Activated naive CD4-positive, alpha-beta T cell treated with anti-CD3 and anti-CD28 coated beads for 36 hours (primary cell): ENCODE results near the gene OR10Z1. TPM values are rescaled to one million over a fixed set of nuclear protein-coding genes. Genes with fewer than 3 reads are reported as not detected.

ENCODE experiments used
- CTCF ChIA-PET: fragments of 350-600 bp; sonication (Branson Sonifier 250); formaldehyde crosslinking; loops from one replicate; lab custom pipeline; 2021; ENCODE audit warnings: antibody characterized with exemption; lab: Charles Lee
- DNase-seq: peaks from one replicate; pipeline ENCODE4 v3.0.0-alpha.2; 2020
- H3K27ac Mint-ChIP-seq: one replicate; pipeline ENCODE4 v1.8.0; 2021; ENCODE audit warnings: mild to moderate bottlenecking, mixed read lengths
- H3K27me3 Mint-ChIP-seq: one replicate; pipeline ENCODE4 v1.8.0; 2021; ENCODE audit warnings: low read depth, mixed read lengths
- H3K36me3 Mint-ChIP-seq: one replicate; pipeline ENCODE4 v1.8.0; 2021; ENCODE audit warnings: low read depth, mixed read lengths
- H3K4me1 Mint-ChIP-seq: one replicate; pipeline ENCODE4 v1.8.0; 2021; ENCODE audit warnings: low read depth, mixed read lengths
- H3K4me3 Mint-ChIP-seq: one replicate; pipeline ENCODE4 v1.8.0; 2021; ENCODE audit warnings: mild to moderate bottlenecking, moderate library complexity, mixed read lengths
- H3K9me3 Mint-ChIP-seq: one replicate; pipeline ENCODE4 v1.8.0; 2021; ENCODE audit warnings: mixed read lengths
- intact Hi-C: fragments of 100-400 bp; cut with micrococcal nuclease; formaldehyde crosslinking; loops from one replicate; pipeline ENCODE4 v1.15.1; 2023
- total RNA-seq, 2 experiments: library from RNA; stranded (reverse); gene quantifications; one replicate each; pipeline ENCODE4 v1.2.3, GENCODE V29; 2021

Gene OR10Z1, protein sequence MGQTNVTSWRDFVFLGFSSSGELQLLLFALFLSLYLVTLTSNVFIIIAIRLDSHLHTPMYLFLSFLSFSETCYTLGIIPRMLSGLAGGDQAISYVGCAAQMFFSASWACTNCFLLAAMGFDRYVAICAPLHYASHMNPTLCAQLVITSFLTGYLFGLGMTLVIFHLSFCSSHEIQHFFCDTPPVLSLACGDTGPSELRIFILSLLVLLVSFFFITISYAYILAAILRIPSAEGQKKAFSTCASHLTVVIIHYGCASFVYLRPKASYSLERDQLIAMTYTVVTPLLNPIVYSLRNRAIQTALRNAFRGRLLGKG
- not detected for total RNA-seq

- H3K9me3 Mint-ChIP-seq: no peaks in the 10 kb centered on the region
- no peaks in the 10 kb centered on the region for H3K36me3 Mint-ChIP-seq
- H3K4me3 Mint-ChIP-seq: no peak within 1 kb of the TSS
- CTCF ChIA-PET: no interaction called here
- H3K4me1 Mint-ChIP-seq: no peaks in the 10 kb centered on the region
- intact Hi-C loops: no loop called here
- DNase-seq: no peak
- no peak within 1 kb of the TSS for H3K27ac Mint-ChIP-seq
- peaks cover 5% of the 10 kb centered on the region for H3K27me3 Mint-ChIP-seq
Measured at GRCh38 chr1:158604968-158605367, at the start of gene OR10Z1. TSS of gene OR10Z1 (plus strand) at chr1:158605268. CDS start at chr1:158606439, 1,171 bp downstream.

DNA sequence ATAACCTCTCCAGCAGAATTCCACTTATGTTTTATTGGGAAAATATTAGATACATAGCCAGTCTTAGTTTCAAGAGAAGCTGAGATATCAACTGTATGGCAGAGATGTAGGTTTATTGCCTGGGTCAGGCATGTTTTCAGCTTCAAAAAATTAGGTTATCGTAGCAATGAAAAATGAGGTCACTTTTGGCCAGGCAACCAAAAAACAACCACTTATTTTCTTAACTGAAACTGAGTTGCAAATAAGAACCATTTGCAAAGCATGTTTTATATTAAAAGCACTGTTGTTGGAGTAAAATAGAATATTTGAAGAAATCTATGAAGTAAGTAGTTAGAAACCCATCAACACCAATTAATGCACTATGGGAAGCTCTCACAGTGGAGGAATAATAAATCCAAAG lies 45.4 kb upstream of the OR10Z1 start:
- intact Hi-C loops: no loop called here
- H3K36me3 Mint-ChIP-seq: no peaks in the 10 kb centered on the region
- DNase-seq: no peak
- no peak overlapping the region for H3K27ac Mint-ChIP-seq
- CTCF ChIA-PET: no interaction called here
- peaks cover 13% of the 10 kb centered on the region for H3K27me3 Mint-ChIP-seq
- H3K9me3 Mint-ChIP-seq: no peaks in the 10 kb centered on the region
- no peaks in the 10 kb centered on the region for H3K4me1 Mint-ChIP-seq
- H3K4me3 Mint-ChIP-seq: no peak overlapping the region

- H3K27ac Mint-ChIP-seq: no peak overlapping the region
- DNase-seq: no peak
- intact Hi-C loops: no loop called here
- no peaks in the 10 kb centered on the region for H3K4me1 Mint-ChIP-seq
- no peaks in the 10 kb centered on the region for H3K9me3 Mint-ChIP-seq
- H3K36me3 Mint-ChIP-seq: no peaks in the 10 kb centered on the region
- CTCF ChIA-PET: interaction anchor here (1.0 kb wide), 1 partner anchor 43 kb away, joined by 3 read pairs; no protein-coding TSS in a partner anchor
- peaks cover 16% of the 10 kb centered on the region for H3K27me3 Mint-ChIP-seq
- H3K4me3 Mint-ChIP-seq: no peak overlapping the region
Measured at GRCh38 chr1:158563853-158564252, 41.2 kb upstream of the OR10Z1 start.

DNA sequence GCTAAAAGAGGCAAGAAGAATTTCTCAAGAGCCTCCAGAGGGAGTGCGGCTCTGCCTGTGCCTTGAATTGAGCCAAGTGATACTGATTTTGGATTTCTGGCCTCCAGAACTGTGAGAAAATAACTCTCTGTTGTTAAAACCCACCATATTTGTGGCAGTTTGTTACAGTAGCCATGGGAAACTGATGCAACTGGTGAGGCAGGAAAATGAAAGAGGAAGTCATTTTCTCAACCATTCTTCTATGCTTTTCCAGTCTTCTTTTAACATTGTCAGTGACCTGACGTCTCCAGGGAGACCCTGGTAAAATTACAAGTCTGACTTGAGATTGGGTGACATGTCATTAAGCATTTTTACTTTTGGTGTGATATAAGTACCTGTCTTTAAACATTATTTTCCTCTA lies 40.5 kb upstream of the OR10Z1 start:
- CTCF ChIA-PET: no interaction called here
- Mint-ChIP-seq H3K4me3 (no peak overlapping the region), H3K36me3 (no peaks in the 10 kb centered on the region), H3K27ac (no peak overlapping the region), H3K27me3 (peaks cover 12% of the 10 kb centered on the region), H3K4me1 (no peaks in the 10 kb centered on the region), H3K9me3 (no peaks in the 10 kb centered on the region)
- intact Hi-C loops: no loop called here
- DNase-seq: no peak

DNA sequence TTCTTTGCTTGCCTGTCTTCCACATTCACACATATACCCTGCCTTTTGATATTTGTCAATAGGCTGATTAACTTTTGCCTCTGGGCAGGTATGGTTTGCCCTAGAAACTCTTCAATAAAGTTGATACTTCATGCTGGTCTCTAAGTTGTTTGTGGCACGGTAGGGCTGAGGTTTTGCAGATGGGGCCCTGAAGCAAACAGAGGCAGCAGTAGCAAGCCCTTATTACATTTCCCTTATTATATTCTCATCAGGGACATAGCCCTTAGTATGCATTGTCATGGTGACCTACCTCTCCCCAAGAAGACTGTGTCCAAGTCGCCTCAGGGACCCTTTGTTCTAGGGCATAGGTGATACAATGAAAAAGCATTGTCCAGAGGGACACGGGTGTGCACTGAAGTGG lies 34.6 kb upstream of the OR10Z1 start, which contains the start of gene OR6P1:
OR6P1 (minus strand) TSS at position 101 of the 400 bp plus-strand sequence. CDS start 6,976 bp downstream, outside the sequence.
- Mint-ChIP-seq H3K27me3 (peaks cover 12% of the 10 kb centered on the region), H3K4me3 (no peak within 1 kb of the TSS), H3K4me1 (no peaks in the 10 kb centered on the region), H3K27ac (no peak within 1 kb of the TSS), H3K9me3 (no peaks in the 10 kb centered on the region), H3K36me3 (no peaks in the 10 kb centered on the region)
- intact Hi-C loops: no loop called here
- CTCF ChIA-PET: interaction anchor here (1.5 kb wide), 1 partner anchor 32 kb away, joined by 3 read pairs; no protein-coding TSS in a partner anchor
- DNase-seq: no peak

DNA sequence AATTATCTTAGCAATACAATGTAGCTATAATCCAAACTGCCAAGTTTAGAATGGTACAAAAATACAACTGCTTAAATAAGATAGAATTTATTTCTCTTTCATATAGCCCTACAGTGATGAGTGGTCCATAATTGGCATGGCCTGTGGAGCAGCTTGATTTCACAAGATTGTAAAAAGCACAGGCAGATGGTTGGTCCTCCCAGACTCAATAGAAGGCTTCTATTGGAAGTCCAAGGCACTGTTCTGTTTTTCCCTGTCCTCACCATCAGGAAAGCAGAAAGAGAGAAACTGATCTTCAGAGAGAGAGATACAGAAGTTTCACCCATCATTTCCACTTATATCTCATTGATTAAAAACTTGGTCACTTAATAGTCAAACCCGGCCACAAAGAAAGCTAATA lies 32.8 kb upstream of the OR10Z1 start:
- Mint-ChIP-seq H3K9me3 (no peaks in the 10 kb centered on the region), H3K4me3 (no peak overlapping the region), H3K27ac (no peak overlapping the region), H3K4me1 (no peaks in the 10 kb centered on the region), H3K36me3 (no peaks in the 10 kb centered on the region), H3K27me3 (peaks cover 12% of the 10 kb centered on the region)
- CTCF ChIA-PET: no interaction called here
- intact Hi-C loops: no loop called here
- DNase-seq: no peak

DNA sequence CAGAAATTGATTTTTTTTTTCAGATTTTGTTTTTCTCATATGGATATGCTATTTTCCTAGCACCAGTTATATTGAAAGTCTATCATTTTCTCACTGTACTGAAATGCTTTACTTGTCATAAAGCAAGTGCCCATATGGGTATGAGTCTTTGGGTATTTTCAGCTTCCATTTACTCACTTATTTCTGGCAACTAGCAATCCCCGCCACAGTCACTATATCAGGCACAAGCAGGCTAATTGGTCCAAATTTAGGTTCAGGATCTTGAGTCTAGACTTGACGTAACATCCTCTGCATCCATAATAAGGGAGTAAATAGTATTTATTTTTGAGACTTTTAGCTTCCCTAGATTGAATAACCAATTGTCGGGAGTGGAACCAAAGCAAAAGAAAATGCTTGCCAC lies 27.5 kb upstream of the OR10Z1 start:
- CTCF ChIA-PET: no interaction called here
- Mint-ChIP-seq H3K4me3 (no peak overlapping the region), H3K9me3 (no peaks in the 10 kb centered on the region)

GRCh38 chr1:158579733-158580132 lies 25.3 kb upstream of the OR10Z1 start, which contains the start of gene OR10X1:
TSS of gene OR10X1 (minus strand) at chr1:158579899. CDS start at chr1:158579899, 0 bp downstream.
- Mint-ChIP-seq H3K27me3 (peaks cover 9% of the 10 kb centered on the region), H3K27ac (no peak within 1 kb of the TSS)

More for the DNA sequence above, 27.5 kb upstream of the OR10Z1 start:
- intact Hi-C loops: no loop called here
- Mint-ChIP-seq H3K27ac (no peak overlapping the region), H3K36me3 (no peaks in the 10 kb centered on the region), H3K27me3 (peaks cover 12% of the 10 kb centered on the region), H3K4me1 (no peaks in the 10 kb centered on the region)
- DNase-seq: no peak

DNA sequence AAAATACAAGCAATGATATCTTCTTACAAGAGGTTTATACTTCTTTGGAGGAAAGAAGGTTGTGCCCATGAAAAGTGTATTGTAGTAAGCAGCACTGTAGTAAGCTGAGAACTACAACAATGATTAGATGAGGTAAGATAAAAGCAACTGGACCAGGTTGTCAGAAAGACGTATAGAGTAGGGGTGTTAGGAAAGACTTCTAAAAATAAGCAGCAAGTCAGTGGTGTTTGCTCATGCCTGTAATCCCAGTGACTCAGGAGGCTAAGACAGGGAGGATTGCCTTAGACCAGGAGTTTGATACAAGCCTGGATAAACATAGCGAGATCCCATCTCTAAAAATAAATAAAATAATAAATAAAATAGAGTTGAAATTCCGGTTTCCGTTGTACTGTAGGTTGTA lies 21.1 kb upstream of the OR10Z1 start:
- Mint-ChIP-seq H3K4me3 (no peak overlapping the region), H3K9me3 (peaks cover 4% of the 10 kb centered on the region), H3K4me1 (no peaks in the 10 kb centered on the region), H3K27me3 (peaks cover 3% of the 10 kb centered on the region), H3K36me3 (no peaks in the 10 kb centered on the region), H3K27ac (no peak overlapping the region)
- CTCF ChIA-PET: no interaction called here
- DNase-seq: no peak
- intact Hi-C loops: no loop called here

More at GRCh38 chr1:158579733-158580132, 25.3 kb upstream of the OR10Z1 start, which contains the start of gene OR10X1:
- CTCF ChIA-PET: no interaction called here
- Mint-ChIP-seq H3K4me1 (no peaks in the 10 kb centered on the region), H3K36me3 (no peaks in the 10 kb centered on the region), H3K4me3 (no peak within 1 kb of the TSS), H3K9me3 (no peaks in the 10 kb centered on the region)
- intact Hi-C loops: no loop called here
- no peak for DNase-seq

DNA sequence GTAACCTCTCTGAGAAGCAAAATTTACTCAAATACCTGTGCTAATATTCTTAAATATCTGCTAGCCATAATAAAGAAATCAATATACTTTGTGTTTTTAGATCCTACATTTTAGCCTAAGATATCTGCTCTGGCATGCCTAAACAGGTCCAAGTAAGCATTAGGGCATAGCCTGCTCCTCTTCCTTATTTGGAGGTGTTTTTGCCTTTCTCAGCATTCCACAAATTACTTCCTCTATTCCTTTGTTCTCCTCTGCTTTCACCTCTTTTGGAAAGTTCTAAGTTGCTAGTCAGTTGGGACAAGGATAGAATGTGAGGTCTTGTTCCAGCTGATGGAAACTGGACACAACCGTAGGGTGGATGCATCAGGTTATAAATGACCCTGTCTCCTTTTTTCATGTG lies 18.1 kb upstream of the OR10Z1 start:
- CTCF ChIA-PET: no interaction called here
- intact Hi-C loops: no loop called here

DNA sequence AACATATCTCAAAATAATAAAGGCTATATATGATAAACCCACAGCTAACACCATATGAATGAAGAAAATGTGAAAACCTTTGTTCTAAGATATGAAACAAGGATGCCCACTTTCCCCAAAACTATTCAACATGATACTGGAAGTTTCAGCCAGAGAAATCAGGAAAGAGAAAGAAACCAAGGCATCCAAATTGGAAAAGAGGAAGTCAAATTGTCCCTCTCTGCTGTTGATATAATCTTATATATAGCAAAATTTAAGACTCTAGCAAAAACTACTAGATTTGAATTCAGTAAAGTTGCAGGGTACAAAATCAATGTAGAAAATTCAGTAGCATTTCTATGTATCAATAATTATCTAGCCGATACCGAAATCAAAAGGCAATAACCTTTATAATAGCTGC lies 4.3 kb upstream of the OR10Z1 start:
- CTCF ChIA-PET: no interaction called here
- intact Hi-C loops: no loop called here
- Mint-ChIP-seq H3K27ac (no peak overlapping the region), H3K9me3 (peaks cover 16% of the 10 kb centered on the region), H3K36me3 (no peaks in the 10 kb centered on the region), H3K4me3 (no peak overlapping the region), H3K27me3 (peaks cover 15% of the 10 kb centered on the region), H3K4me1 (no peaks in the 10 kb centered on the region)
- no peak for DNase-seq

More for the DNA sequence above, 18.1 kb upstream of the OR10Z1 start:
- Mint-ChIP-seq H3K4me1 (no peaks in the 10 kb centered on the region), H3K36me3 (no peaks in the 10 kb centered on the region), H3K27me3 (peaks cover 5% of the 10 kb centered on the region), H3K9me3 (peaks cover 4% of the 10 kb centered on the region), H3K4me3 (no peak overlapping the region), H3K27ac (no peak overlapping the region)
- DNase-seq: no peak

GRCh38 chr1:158607296-158607695 lies 2.2 kb downstream of the OR10Z1 start:
- intact Hi-C loops: no loop called here
- peaks cover 2% of the 10 kb centered on the region for H3K27me3 Mint-ChIP-seq
- H3K27ac Mint-ChIP-seq: no peak overlapping the region
- DNase-seq: no peak
- H3K9me3 Mint-ChIP-seq: no peaks in the 10 kb centered on the region
- H3K4me3 Mint-ChIP-seq: no peak overlapping the region
- H3K36me3 Mint-ChIP-seq: no peaks in the 10 kb centered on the region
- CTCF ChIA-PET: no interaction called here
- peaks cover 3% of the 10 kb centered on the region for H3K4me1 Mint-ChIP-seq

GRCh38 chr1:158611916-158612315 lies 6.8 kb downstream of the OR10Z1 start:
- Mint-ChIP-seq H3K27ac (no peak overlapping the region), H3K4me1 (peaks cover 3% of the 10 kb centered on the region), H3K27me3 (peaks cover 2% of the 10 kb centered on the region), H3K4me3 (no peak overlapping the region), H3K36me3 (no peaks in the 10 kb centered on the region), H3K9me3 (no peaks in the 10 kb centered on the region)
- CTCF ChIA-PET: no interaction called here
- no peak for DNase-seq
- intact Hi-C loops: no loop called here
